SKM-1 (cell line): ENCODE data around the gene NCKAP5.

Source experiments
- DNase-seq: peaks from one replicate; lab custom pipeline; 2025; ENCODE audit not compliant: unreplicated experiment; lab: John Stamatoyannopoulos, UW

Gene NCKAP5

GRCh38 chr2:133123393-133123792, 444.9 kb downstream of the NCKAP5 start:
- DNase-seq, result no peak

- DNase-seq, result no peak
These were observed 445.7 kb downstream of the NCKAP5 start for GRCh38 chr2:133122529-133122928.

GRCh38 chr2:133120310-133120709, 448.0 kb downstream of the NCKAP5 start:
- DNase-seq, result no peak

GRCh38 chr2:133110201-133110600, 458.1 kb downstream of the NCKAP5 start:
- DNase-seq, result no peak

GRCh38 chr2:133109772-133110171, 458.5 kb downstream of the NCKAP5 start:
- DNase-seq, result no peak

- no peak for DNase-seq
These were observed 461.0 kb downstream of the NCKAP5 start for GRCh38 chr2:133107058-133107815.

GRCh38 chr2:133104871-133105270, 463.4 kb downstream of the NCKAP5 start:
- DNase-seq, result no peak

GRCh38 chr2:133098787-133099186, 469.5 kb downstream of the NCKAP5 start:
- DNase-seq, result no peak

GRCh38 chr2:133097666-133098065, 470.6 kb downstream of the NCKAP5 start:
- DNase-seq, result no peak

GRCh38 chr2:133092571-133092970, 475.7 kb downstream of the NCKAP5 start:
- no peak for DNase-seq

GRCh38 chr2:133090358-133090757, 477.9 kb downstream of the NCKAP5 start:
- no peak for DNase-seq

- no peak for DNase-seq
These were observed 482.1 kb downstream of the NCKAP5 start for GRCh38 chr2:133086176-133086575.

- no peak for DNase-seq
These were observed 482.6 kb downstream of the NCKAP5 start for GRCh38 chr2:133085646-133086045.

- DNase-seq, result no peak
These were observed 486.2 kb downstream of the NCKAP5 start for GRCh38 chr2:133082034-133082433.

- no peak for DNase-seq
These were observed 487.4 kb downstream of the NCKAP5 start for GRCh38 chr2:133080822-133081221.

- no peak for DNase-seq
These were observed 489.4 kb downstream of the NCKAP5 start for GRCh38 chr2:133078667-133079411.

- DNase-seq, result no peak
These were observed 490.9 kb downstream of the NCKAP5 start for GRCh38 chr2:133077269-133077822.

- DNase-seq, result no peak
These were observed 495.2 kb downstream of the NCKAP5 start for GRCh38 chr2:133072837-133073694.

GRCh38 chr2:133063775-133064174, 504.5 kb downstream of the NCKAP5 start:
- no peak for DNase-seq

- DNase-seq, result no peak
These were observed 505.2 kb downstream of the NCKAP5 start for GRCh38 chr2:133062931-133063665.
